Prostate gland (tissue), 1 donor: ENCODE data around the gene SLC23A3.

Experiments
- POLR2A ChIP-seq: fragments of 450-650 bp; IDR thresholded peaks from one replicate; pipeline ENCODE4 v1.6.1; 2016; ENCODE audit warnings: antibody characterized with exemption, mild to moderate bottlenecking
- POLR2AphosphoS5 ChIP-seq: sonication (generic); formaldehyde crosslinking; IDR thresholded peaks from one replicate; pipeline ENCODE4 v1.6.1; 2017; ENCODE audit warnings: antibody characterized with exemption

DNA sequence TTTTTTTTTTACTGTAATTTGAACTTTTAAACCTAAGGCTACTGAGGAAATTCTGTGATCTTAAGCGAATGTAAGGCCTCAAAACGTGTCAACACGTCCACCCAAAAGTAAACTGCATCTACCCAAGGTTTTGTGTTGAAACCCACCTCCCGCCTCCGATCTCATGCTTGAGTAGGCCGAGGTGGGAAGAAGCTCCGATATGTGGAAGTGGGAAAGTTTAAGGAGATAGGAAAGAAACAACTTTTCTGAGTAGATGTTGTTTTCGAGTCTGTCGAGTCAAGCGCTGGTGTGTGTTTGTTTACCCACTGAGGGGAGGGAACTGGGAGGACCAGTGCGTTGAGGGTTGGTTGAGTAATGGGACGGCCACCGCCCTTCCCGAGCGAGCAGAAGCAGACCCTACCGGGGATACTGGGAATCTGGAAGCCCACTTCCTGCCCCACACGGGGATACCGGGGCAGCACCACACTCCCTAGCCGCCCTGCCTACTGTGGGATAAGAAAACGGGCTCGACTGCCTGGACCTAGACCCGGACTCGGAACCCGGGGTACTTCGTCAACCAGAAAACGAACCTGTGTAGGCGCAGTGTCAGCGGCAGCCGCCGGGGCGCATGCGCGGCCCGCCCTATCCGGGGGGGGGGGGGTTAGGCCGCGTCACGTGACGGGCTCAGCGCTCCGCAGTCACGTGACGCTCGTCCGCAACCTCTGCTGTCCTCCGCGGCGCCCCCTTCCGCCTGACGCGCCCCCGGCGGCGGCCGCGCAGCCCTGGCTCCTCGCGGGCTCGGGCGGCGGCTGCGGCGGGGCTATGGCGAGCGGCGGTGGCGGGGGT, 7.9 kb upstream of the SLC23A3 start, which contains the start of gene RETREG2:
- TF ChIP-seq POLR2A (peak; percentile 96), POLR2AphosphoS5 (peak; percentile 89)
